ENCODE results near the gene NET1.

NET1 gene

GRCh38 chr10:5465976-5466450 is 53.7 kb downstream of the NET1 start:
- no peak for TF ChIP-seq CTCF (IDR thresholded peaks at IDR 0.05; ENCODE audit: low read depth, low read length, missing control alignments)
- Histone ChIP-seq H3K36me3 (replicated peaks) (no peaks in the 10 kb centered on the region), H3K4me3 (ENCODE audit: low read depth, low read length) (no peak overlapping the region), H3K27me3 (replicated peaks) (no peaks in the 10 kb centered on the region), H3K27ac (no peak overlapping the region)
- no peak for DNase-seq
- in situ Hi-C loops (cut with HindIII; ENCODE audit: low pct_ligation_motif_present, low sequenced_read_pairs): no loop called here

GRCh38 chr10:5466451-5467206 is 54.3 kb downstream of the NET1 start:
- no peaks in the 10 kb centered on the region for H3K27me3 ChIP-seq (replicated peaks)
- H3K4me3 ChIP-seq (ENCODE audit: low read depth, low read length): no peak overlapping the region
- DNase-seq: no peak
- no peaks in the 10 kb centered on the region for H3K36me3 ChIP-seq (replicated peaks)
- H3K27ac ChIP-seq: no peak overlapping the region
- in situ Hi-C loops (cut with HindIII; ENCODE audit: low pct_ligation_motif_present, low sequenced_read_pairs): no loop called here
- TF ChIP-seq CTCF (IDR thresholded peaks at IDR 0.05; ENCODE audit: low read depth, low read length, missing control alignments): no peak

GRCh38 chr10:5467207-5467535 is 54.8 kb downstream of the NET1 start:
- Histone ChIP-seq H3K36me3 (replicated peaks) (no peaks in the 10 kb centered on the region), H3K27me3 (replicated peaks) (no peaks in the 10 kb centered on the region), H3K27ac (no peak overlapping the region), H3K4me3 (ENCODE audit: low read depth, low read length) (no peak overlapping the region)
- in situ Hi-C loops (cut with HindIII; ENCODE audit: low pct_ligation_motif_present, low sequenced_read_pairs): no loop called here
- TF ChIP-seq CTCF (IDR thresholded peaks at IDR 0.05; ENCODE audit: low read depth, low read length, missing control alignments): no peak
- DNase-seq: no peak

GRCh38 chr10:5467634-5468255 is 55.4 kb downstream of the NET1 start:
- DNase-seq: no peak
- Histone ChIP-seq H3K36me3 (replicated peaks) (no peaks in the 10 kb centered on the region), H3K4me3 (ENCODE audit: low read depth, low read length) (no peak overlapping the region), H3K27ac (no peak overlapping the region), H3K27me3 (replicated peaks) (no peaks in the 10 kb centered on the region)
- in situ Hi-C loops (cut with HindIII; ENCODE audit: low pct_ligation_motif_present, low sequenced_read_pairs): no loop called here
- TF ChIP-seq CTCF (IDR thresholded peaks at IDR 0.05; ENCODE audit: low read depth, low read length, missing control alignments): no peak

GRCh38 chr10:5468262-5469106 is 56.1 kb downstream of the NET1 start:
- H3K27me3 ChIP-seq (replicated peaks): no peaks in the 10 kb centered on the region
- TF ChIP-seq CTCF (IDR thresholded peaks at IDR 0.05; ENCODE audit: low read depth, low read length, missing control alignments): no peak
- in situ Hi-C loops (cut with HindIII; ENCODE audit: low pct_ligation_motif_present, low sequenced_read_pairs): no loop called here
- no peaks in the 10 kb centered on the region for H3K36me3 ChIP-seq (replicated peaks)
- H3K27ac ChIP-seq: no peak overlapping the region
- DNase-seq: no peak
- H3K4me3 ChIP-seq (ENCODE audit: low read depth, low read length): no peak overlapping the region
